ENCODE results near the gene UBTF.

GRCh38 chr17:44232061-44232460, 12.6 kb upstream of the UBTF start:
- TF ChIP-seq CTCF (IDR thresholded peaks at IDR 0.05 in 4 of 5, conservative IDR thresholded peaks at IDR 0.05 in 1 of 5): no peak
- TF ChIP-seq POLR2A (IDR thresholded peaks at IDR 0.05): no peak

All from gastrocnemius medialis (tissue), 4 donors.